DOHH2 (cell line): ENCODE measurements around the gene SUN1.

Source experiments
- H3F3A ChIP-seq: fragments of 200-600 bp; sonication (generic), shearing (Covaris generic); 2 replicates; pipeline ENCODE4 v1.6.0; 2016; ENCODE audit warnings: antibody characterized with exemption, mild to moderate bottlenecking; ENCODE audit not compliant: control insufficient read depth, insufficient read depth
- H3K27ac ChIP-seq: fragments of 200-600 bp; sonication (generic); 2 replicates; pipeline ENCODE4 v1.5.1; 2014; ENCODE audit warnings: low read depth, mild to moderate bottlenecking, low read length, moderate library complexity
- H3K27me3 ChIP-seq: fragments of 200-600 bp; sonication (generic); 2 replicates; pipeline ENCODE4 v1.6.1; 2014; ENCODE audit warnings: mild to moderate bottlenecking, low read length, mixed read lengths; ENCODE audit not compliant: control insufficient read depth
- H3K36me3 ChIP-seq: fragments of 200-600 bp; sonication (generic); 2 replicates; pipeline ENCODE4 v1.6.1; 2014; ENCODE audit warnings: mild to moderate bottlenecking, low read length, moderate library complexity, mixed read lengths; ENCODE audit not compliant: control insufficient read depth
- H3K4me1 ChIP-seq: fragments of 200-600 bp; sonication (generic); 2 replicates; pipeline ENCODE4 v1.6.1; 2014; ENCODE audit warnings: mild to moderate bottlenecking, low read length, mixed read lengths; ENCODE audit not compliant: control insufficient read depth
- H3K4me2 ChIP-seq: fragments of 200-600 bp; sonication (generic); 2 replicates; pipeline ENCODE4 v1.6.0; 2014; ENCODE audit warnings: mild to moderate bottlenecking, low read length, moderate library complexity
- H3K4me3 ChIP-seq: fragments of 200-600 bp; sonication (generic); 2 replicates; pipeline ENCODE4 v1.5.1; 2014; ENCODE audit warnings: mild to moderate bottlenecking, low read length, mixed read lengths
- H3K79me2 ChIP-seq: fragments of 200-600 bp; sonication (generic); 2 replicates; pipeline ENCODE4 v1.6.1; 2014; ENCODE audit warnings: mild to moderate bottlenecking, low read length, mixed read lengths; ENCODE audit not compliant: control insufficient read depth
- H3K9me2 ChIP-seq: fragments of 200-600 bp; sonication (generic); replicated peaks from 2 replicates; pipeline ENCODE4 v1.6.1; 2014; ENCODE audit warnings: mild to moderate bottlenecking, low read length, mixed read lengths; ENCODE audit not compliant: control insufficient read depth
- H3K9me3 ChIP-seq: fragments of 200-600 bp; sonication (generic); 2 replicates; pipeline ENCODE4 v1.6.1; 2014; ENCODE audit warnings: antibody characterized with exemption, low read length, mixed read lengths; ENCODE audit not compliant: control insufficient read depth, insufficient read depth
- H4K20me1 ChIP-seq: fragments of 200-600 bp; sonication (generic); 2 replicates; pipeline ENCODE4 v1.6.0; 2014; ENCODE audit warnings: low read depth, mild to moderate bottlenecking, antibody characterized with exemption, low read length, moderate library complexity; ENCODE audit not compliant: control insufficient read depth, insufficient read depth
- EZH2phosphoT487 ChIP-seq: fragments of 200-600 bp; sonication (generic); IDR thresholded peaks from 2 replicates; pipeline ENCODE4 v1.6.1; 2017; ENCODE audit warnings: borderline replicate concordance, mild to moderate bottlenecking, antibody characterized with exemption, low read length, moderate library complexity, mixed read lengths
- TF ChIP-seq, protein P1 (sequence below): fragments of 200-600 bp; sonication (generic); IDR thresholded peaks from one replicate; pipeline ENCODE4 v1.5.1; 2014; ENCODE audit warnings: antibody characterized with exemption, mild to moderate bottlenecking, low read depth, low read length; ENCODE audit not compliant: poor library complexity, severe bottlenecking

Gene SUN1

DNA sequence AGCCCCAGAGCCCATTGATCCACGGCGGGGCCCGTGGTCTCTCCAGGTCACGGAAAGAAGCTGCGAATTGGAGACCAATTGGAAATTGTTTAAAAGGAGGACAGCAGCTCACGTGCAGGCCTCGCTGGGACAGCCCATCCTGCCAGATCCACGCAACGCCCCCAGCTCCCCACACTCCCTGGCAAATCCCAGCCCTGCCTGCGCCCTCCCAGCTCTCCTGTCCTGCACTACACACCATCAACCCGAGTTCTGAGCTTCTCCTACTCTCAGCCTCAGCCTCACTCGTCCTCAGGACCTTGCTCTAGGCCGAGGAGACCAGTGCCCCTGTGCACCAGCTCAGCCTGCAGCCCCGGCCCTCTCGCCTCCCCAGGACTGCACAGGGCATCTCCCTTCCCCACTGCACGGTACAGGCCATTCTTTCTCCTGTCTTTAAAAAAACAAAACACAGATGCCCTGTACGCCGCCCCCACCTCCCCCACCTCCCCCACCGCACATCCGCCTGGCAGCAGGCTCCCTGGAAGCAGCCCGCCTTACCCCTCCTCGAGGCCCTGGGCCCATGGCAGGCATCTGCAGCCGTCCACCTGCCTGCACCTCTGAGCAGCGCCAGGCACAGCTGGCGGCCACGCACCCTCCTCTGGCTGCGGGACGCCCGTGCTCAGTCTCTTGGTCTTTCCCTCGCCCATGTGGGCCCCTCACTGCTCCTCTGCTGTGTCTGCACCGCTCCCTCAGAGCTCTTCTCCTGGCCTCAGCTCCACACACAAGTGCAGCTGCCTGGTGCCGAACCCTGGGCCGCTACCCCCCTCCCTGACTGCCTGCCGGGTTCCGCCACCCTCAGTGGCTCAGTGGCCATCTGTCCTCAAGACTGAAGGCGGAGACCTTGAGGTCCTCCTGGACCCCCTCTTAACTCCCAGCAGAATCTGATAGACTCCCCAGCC, 48.5 kb upstream of the SUN1 start:
- H3K9me2 ChIP-seq, result no peaks in the 10 kb centered on the region
- TF ChIP-seq EZH2phosphoT487, result no peak
- TF ChIP-seq, protein P1, sequence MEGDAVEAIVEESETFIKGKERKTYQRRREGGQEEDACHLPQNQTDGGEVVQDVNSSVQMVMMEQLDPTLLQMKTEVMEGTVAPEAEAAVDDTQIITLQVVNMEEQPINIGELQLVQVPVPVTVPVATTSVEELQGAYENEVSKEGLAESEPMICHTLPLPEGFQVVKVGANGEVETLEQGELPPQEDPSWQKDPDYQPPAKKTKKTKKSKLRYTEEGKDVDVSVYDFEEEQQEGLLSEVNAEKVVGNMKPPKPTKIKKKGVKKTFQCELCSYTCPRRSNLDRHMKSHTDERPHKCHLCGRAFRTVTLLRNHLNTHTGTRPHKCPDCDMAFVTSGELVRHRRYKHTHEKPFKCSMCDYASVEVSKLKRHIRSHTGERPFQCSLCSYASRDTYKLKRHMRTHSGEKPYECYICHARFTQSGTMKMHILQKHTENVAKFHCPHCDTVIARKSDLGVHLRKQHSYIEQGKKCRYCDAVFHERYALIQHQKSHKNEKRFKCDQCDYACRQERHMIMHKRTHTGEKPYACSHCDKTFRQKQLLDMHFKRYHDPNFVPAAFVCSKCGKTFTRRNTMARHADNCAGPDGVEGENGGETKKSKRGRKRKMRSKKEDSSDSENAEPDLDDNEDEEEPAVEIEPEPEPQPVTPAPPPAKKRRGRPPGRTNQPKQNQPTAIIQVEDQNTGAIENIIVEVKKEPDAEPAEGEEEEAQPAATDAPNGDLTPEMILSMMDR, result no peak
- no peaks in the 10 kb centered on the region for H3K4me1 ChIP-seq
- no peaks in the 10 kb centered on the region; the same call in 1 of the 2 replicates for H4K20me1 ChIP-seq
- no peak overlapping the region for H3K27ac ChIP-seq
- no peak overlapping the region for H3K4me2 ChIP-seq
- peaks cover 7% of the 10 kb centered on the region for H3F3A ChIP-seq
- H3K27me3 ChIP-seq, result no peaks in the 10 kb centered on the region
- peaks cover 83% of the 10 kb centered on the region for H3K36me3 ChIP-seq
- H3K79me2 ChIP-seq, result no peaks in the 10 kb centered on the region
- H3K4me3 ChIP-seq, result no peak overlapping the region
- H3K9me3 ChIP-seq, result no peaks in the 10 kb centered on the region

DNA sequence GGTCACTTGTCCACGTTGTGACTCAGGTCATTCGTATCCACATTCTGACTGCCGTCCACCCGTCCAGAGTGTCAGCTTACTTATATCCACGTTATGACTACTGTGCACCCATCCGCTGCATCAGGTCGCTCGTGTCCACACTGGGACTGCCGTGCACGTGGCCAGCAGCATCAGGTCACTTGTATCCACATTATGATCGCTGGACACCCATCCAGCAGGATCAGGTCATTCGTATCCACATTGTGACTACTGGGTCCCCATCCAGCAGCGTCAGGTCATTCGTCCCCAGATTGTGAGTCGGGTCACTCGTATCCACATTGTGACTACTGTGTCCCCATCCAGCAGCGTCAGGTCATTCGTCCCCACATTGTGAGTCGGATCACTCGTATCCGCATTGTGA, 47.3 kb upstream of the SUN1 start:
- Histone ChIP-seq H3K36me3 (peaks cover 79% of the 10 kb centered on the region), H3K4me1 (no peaks in the 10 kb centered on the region), H4K20me1 (no peaks in the 10 kb centered on the region; the same call in 1 of the 2 replicates), H3K79me2 (no peaks in the 10 kb centered on the region), H3K4me3 (no peak overlapping the region), H3F3A (peaks cover 7% of the 10 kb centered on the region), H3K9me2 (no peaks in the 10 kb centered on the region), H3K27me3 (no peaks in the 10 kb centered on the region), H3K9me3 (no peaks in the 10 kb centered on the region), H3K27ac (no peak overlapping the region), H3K4me2 (no peak overlapping the region)
- TF ChIP-seq, protein P1, result no peak
- TF ChIP-seq EZH2phosphoT487, result no peak

DNA sequence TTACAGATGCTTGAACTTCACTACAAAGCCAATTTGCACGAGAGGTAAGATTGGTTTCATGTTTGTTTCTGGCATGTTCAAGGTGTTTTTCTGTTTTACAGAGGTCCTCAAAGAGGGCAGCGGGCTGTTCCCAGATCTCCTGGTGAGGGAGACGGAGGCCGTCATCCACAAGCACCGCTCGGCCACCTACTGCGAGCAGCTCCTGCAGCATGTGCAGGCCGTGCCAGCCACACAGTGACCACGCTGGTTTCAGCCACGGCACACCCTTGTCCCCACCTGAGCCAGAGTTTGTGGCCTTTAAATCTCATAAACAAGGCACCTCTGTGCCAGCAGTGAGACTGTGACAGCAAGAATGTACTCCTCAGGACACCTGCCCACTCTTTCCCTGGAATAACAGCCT, 46.9 kb upstream of the SUN1 start:
- no peaks in the 10 kb centered on the region; the same call in 1 of the 2 replicates for H4K20me1 ChIP-seq
- H3K9me3 ChIP-seq, result no peaks in the 10 kb centered on the region
- no peaks in the 10 kb centered on the region for H3K79me2 ChIP-seq
- H3K27ac ChIP-seq, result no peak overlapping the region
- TF ChIP-seq, protein P1, result no peak
- no peak for TF ChIP-seq EZH2phosphoT487
- no peak overlapping the region for H3K4me2 ChIP-seq
- H3K27me3 ChIP-seq, result no peaks in the 10 kb centered on the region
- H3F3A ChIP-seq, result peaks cover 4% of the 10 kb centered on the region
- H3K36me3 ChIP-seq, result peaks cover 75% of the 10 kb centered on the region
- no peaks in the 10 kb centered on the region for H3K9me2 ChIP-seq
- H3K4me3 ChIP-seq, result no peak overlapping the region
- no peaks in the 10 kb centered on the region for H3K4me1 ChIP-seq
